Measurements from ENCODE around the gene SGSH. TPM values are rescaled to one million over a fixed set of nuclear protein-coding genes. Genes with fewer than 3 reads are reported as not detected.
A peak's percentile ranks its signal among the peaks of the same experiment; 100 is the strongest.

Gene SGSH
- total and polyA plus RNA-seq, 4 donors: 6.5 to 37.3 (median 23.0) TPM

- 86% methylated on average over 24 of the region's 30 CpGs for WGBS (ENCODE audit: insufficient coverage)
- DNase-seq (ENCODE audit: low read depth in 4 of 6, low spot score in 6 of 6): no peak
- H3K27me3 ChIP-seq (ENCODE audit: control insufficient read depth, insufficient read depth, low read length): no peaks in the 10 kb centered on the region
These were observed 37.9 kb downstream of the SGSH start for GRCh38 chr17:80182118-80182844.

DNA sequence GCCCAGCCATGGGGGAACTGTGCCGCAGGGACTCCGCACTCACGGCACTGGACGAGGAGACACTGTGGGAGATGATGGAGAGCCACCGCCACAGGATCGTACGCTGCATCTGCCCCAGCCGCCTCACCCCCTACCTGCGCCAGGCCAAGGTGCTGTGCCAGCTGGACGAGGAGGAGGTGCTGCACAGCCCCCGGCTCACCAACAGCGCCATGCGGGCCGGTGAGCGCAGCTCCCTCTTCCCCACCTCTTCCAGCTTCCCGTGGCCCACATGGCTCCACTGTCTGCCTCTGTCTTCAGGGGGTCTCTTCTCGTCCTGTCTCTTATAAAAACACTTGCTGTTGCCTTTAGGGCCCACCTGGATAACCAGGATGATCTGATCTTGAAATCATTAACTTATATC, 38.7 kb downstream of the SGSH start:
- WGBS (ENCODE audit: insufficient coverage): 90% methylated on average over 16 of the region's 17 CpGs
- H3K27ac ChIP-seq (ENCODE audit: low read depth, low read length): no peak overlapping the region
- peaks cover 5% of the 10 kb centered on the region for H3K4me1 ChIP-seq (ENCODE audit: control insufficient read depth, insufficient read depth, low read length)
- no peaks in the 10 kb centered on the region for H3K9me3 ChIP-seq (ENCODE audit: control insufficient read depth, insufficient read depth, low read length)
- peaks cover 3% of the 10 kb centered on the region for H3K36me3 ChIP-seq (ENCODE audit: control insufficient read depth, insufficient read depth, low read length)
- no peak for DNase-seq (ENCODE audit: low read depth in 4 of 6, low spot score in 6 of 6)
- H3K27me3 ChIP-seq (ENCODE audit: control insufficient read depth, insufficient read depth, low read length): no peaks in the 10 kb centered on the region
- H3K4me3 ChIP-seq (ENCODE audit: low read depth, low read length): no peak overlapping the region

More at GRCh38 chr17:80182118-80182844, 37.9 kb downstream of the SGSH start:
- H3K9me3 ChIP-seq (ENCODE audit: control insufficient read depth, insufficient read depth, low read length): no peaks in the 10 kb centered on the region
- H3K4me3 ChIP-seq (ENCODE audit: low read depth, low read length): no peak overlapping the region
- H3K27ac ChIP-seq (ENCODE audit: low read depth, low read length): no peak overlapping the region
- peaks cover 5% of the 10 kb centered on the region for H3K4me1 ChIP-seq (ENCODE audit: control insufficient read depth, insufficient read depth, low read length)
- peaks cover 3% of the 10 kb centered on the region for H3K36me3 ChIP-seq (ENCODE audit: control insufficient read depth, insufficient read depth, low read length)

DNA sequence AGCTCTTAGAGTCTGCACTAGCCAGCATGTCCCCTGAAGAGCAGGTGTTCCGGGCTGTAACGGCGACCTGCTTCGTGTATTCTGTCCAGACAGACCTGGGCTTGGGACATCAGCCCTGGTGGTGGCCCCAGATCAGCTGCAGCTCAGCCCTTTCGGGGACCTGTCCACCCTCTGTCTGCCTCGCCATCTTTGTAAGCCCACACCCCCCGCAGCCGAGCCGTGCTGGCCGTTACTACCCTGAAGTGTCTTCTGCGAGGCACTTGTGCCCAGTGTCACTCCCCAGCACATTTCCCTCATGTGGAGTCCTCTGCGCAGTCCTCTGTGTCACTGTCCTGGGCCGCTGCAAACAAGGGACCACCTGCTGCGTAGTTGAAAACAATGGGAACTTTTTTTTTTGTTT, 39.9 kb downstream of the SGSH start:
- WGBS (ENCODE audit: insufficient coverage): 79% methylated on average over 12 of the region's 14 CpGs
- Histone ChIP-seq H3K4me3 (ENCODE audit: low read depth, low read length) (no peak overlapping the region), H3K9me3 (ENCODE audit: control insufficient read depth, insufficient read depth, low read length) (no peaks in the 10 kb centered on the region), H3K27me3 (ENCODE audit: control insufficient read depth, insufficient read depth, low read length) (no peaks in the 10 kb centered on the region), H3K4me1 (ENCODE audit: control insufficient read depth, insufficient read depth, low read length) (peaks cover 5% of the 10 kb centered on the region), H3K27ac (ENCODE audit: low read depth, low read length) (no peak overlapping the region), H3K36me3 (ENCODE audit: control insufficient read depth, insufficient read depth, low read length) (peaks cover 3% of the 10 kb centered on the region)
- no peak for DNase-seq (ENCODE audit: low read depth in 4 of 6, low spot score in 6 of 6)

GRCh38 chr17:80177986-80178595, 42.0 kb downstream of the SGSH start:
- DNase-seq (ENCODE audit: low read depth in 4 of 6, low spot score in 6 of 6): no peak
- Histone ChIP-seq H3K4me1 (ENCODE audit: control insufficient read depth, insufficient read depth, low read length) (no peaks in the 10 kb centered on the region), H3K36me3 (ENCODE audit: control insufficient read depth, insufficient read depth, low read length) (no peaks in the 10 kb centered on the region), H3K9me3 (ENCODE audit: control insufficient read depth, insufficient read depth, low read length) (no peaks in the 10 kb centered on the region), H3K27ac (ENCODE audit: low read depth, low read length) (no peak overlapping the region), H3K4me3 (ENCODE audit: low read depth, low read length) (no peak overlapping the region), H3K27me3 (ENCODE audit: control insufficient read depth, insufficient read depth, low read length) (no peaks in the 10 kb centered on the region)
- 82% methylated on average over 17 of the region's 21 CpGs for WGBS (ENCODE audit: insufficient coverage)

DNA sequence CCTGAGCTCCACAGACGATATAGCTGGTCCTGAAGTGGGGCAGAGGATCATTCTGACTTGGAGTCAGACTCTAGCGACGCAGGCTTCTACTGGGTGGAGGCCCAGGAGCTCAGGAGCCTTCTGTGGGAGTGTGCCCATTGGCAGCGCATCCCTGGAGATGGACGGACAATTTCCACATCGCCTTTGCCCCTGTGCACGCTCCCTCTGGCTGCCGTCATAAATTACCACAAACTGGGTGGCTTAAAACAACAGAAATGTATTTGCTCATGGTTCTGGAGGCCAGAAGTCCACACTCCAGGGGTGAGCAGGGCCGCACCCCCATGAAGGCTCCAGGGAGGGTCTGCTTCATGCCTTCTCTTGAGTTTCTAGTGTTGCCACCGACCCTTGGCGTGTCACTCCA, 43.4 kb downstream of the SGSH start:
- DNase-seq (ENCODE audit: low read depth in 4 of 6, low spot score in 6 of 6): no peak
- H3K9me3 ChIP-seq (ENCODE audit: control insufficient read depth, insufficient read depth, low read length): no peaks in the 10 kb centered on the region
- 86% methylated on average over 11 of the region's 11 CpGs for whole genome bisulfite sequencing (ENCODE audit: insufficient coverage)
- no peaks in the 10 kb centered on the region for H3K4me1 ChIP-seq (ENCODE audit: control insufficient read depth, insufficient read depth, low read length)
- no peaks in the 10 kb centered on the region for H3K36me3 ChIP-seq (ENCODE audit: control insufficient read depth, insufficient read depth, low read length)
- no peak overlapping the region for H3K27ac ChIP-seq (ENCODE audit: low read depth, low read length)
- no peak overlapping the region for H3K4me3 ChIP-seq (ENCODE audit: low read depth, low read length)
- no peaks in the 10 kb centered on the region for H3K27me3 ChIP-seq (ENCODE audit: control insufficient read depth, insufficient read depth, low read length)

DNA sequence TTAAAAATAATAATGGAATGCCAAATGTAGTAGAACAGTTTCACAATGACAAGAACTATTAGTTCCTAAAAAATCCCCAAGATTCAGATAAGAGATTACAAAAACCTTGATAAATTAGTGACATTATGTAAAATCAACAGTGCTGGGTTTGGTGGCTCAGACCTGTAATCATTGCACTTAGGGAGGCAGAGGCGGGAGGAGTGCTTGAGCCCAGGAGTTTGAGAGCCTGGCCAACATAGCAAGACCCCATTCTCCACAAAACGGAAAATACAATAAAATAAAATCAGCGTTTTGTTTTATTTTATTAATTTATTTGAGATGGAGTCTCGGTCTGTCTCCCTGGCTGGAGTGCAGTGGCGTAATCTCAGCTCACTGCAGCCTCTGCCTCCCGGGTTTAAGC, 46.2 kb downstream of the SGSH start:
- no peak for DNase-seq (ENCODE audit: low read depth in 4 of 6, low spot score in 6 of 6)
- no CpG with 5 or more reads among the region's 6 CpGs for WGBS (ENCODE audit: insufficient coverage)
- H3K9me3 ChIP-seq (ENCODE audit: control insufficient read depth, insufficient read depth, low read length): no peaks in the 10 kb centered on the region
- no peak overlapping the region for H3K27ac ChIP-seq (ENCODE audit: low read depth, low read length)
- H3K4me1 ChIP-seq (ENCODE audit: control insufficient read depth, insufficient read depth, low read length): peaks cover 8% of the 10 kb centered on the region
- H3K4me3 ChIP-seq (ENCODE audit: low read depth, low read length): no peak overlapping the region
- H3K36me3 ChIP-seq (ENCODE audit: control insufficient read depth, insufficient read depth, low read length): no peaks in the 10 kb centered on the region
- H3K27me3 ChIP-seq (ENCODE audit: control insufficient read depth, insufficient read depth, low read length): no peaks in the 10 kb centered on the region

DNA sequence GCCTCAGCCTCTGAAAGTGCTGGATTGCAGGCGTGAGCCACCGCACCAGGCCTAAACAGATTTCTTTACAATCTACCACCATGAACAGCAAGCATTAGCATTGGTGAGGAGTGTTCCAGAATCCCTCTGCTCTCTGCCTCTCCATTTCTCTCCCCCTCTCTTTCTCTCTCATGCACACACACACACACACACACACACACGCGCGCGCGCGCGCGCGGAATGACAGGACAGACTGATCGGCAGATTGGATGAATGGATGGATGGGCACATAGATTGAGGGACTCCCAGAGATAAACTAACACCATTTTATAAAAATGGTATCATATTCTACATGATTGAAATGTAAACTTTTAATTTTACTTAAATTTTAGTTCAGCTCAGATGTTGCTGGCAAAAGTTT, 47.0 kb downstream of the SGSH start:
- H3K4me3 ChIP-seq (ENCODE audit: low read depth, low read length): no peak overlapping the region
- H3K27me3 ChIP-seq (ENCODE audit: control insufficient read depth, insufficient read depth, low read length): no peaks in the 10 kb centered on the region
- no peak overlapping the region for H3K27ac ChIP-seq (ENCODE audit: low read depth, low read length)
- H3K36me3 ChIP-seq (ENCODE audit: control insufficient read depth, insufficient read depth, low read length): no peaks in the 10 kb centered on the region
- peaks cover 8% of the 10 kb centered on the region for H3K4me1 ChIP-seq (ENCODE audit: control insufficient read depth, insufficient read depth, low read length)
- no peak for DNase-seq (ENCODE audit: low read depth in 4 of 6, low spot score in 6 of 6)
- no peaks in the 10 kb centered on the region for H3K9me3 ChIP-seq (ENCODE audit: control insufficient read depth, insufficient read depth, low read length)
- no CpG with 5 or more reads among the region's 12 CpGs for WGBS (ENCODE audit: insufficient coverage)

- no peak overlapping the region for H3K4me3 ChIP-seq (ENCODE audit: low read depth, low read length)
- no peaks in the 10 kb centered on the region for H3K27me3 ChIP-seq (ENCODE audit: control insufficient read depth, insufficient read depth, low read length)
- no peaks in the 10 kb centered on the region for H3K36me3 ChIP-seq (ENCODE audit: control insufficient read depth, insufficient read depth, low read length)
- 89% methylated on average over 7 of the region's 7 CpGs for WGBS (ENCODE audit: insufficient coverage)
- H3K9me3 ChIP-seq (ENCODE audit: control insufficient read depth, insufficient read depth, low read length): no peaks in the 10 kb centered on the region
- H3K4me1 ChIP-seq (ENCODE audit: control insufficient read depth, insufficient read depth, low read length): peaks cover 8% of the 10 kb centered on the region
- DNase-seq (ENCODE audit: low read depth in 4 of 6, low spot score in 6 of 6): no peak
- H3K27ac ChIP-seq (ENCODE audit: low read depth, low read length): no peak overlapping the region
These were observed 48.5 kb downstream of the SGSH start for GRCh38 chr17:80171681-80172080.

DNA sequence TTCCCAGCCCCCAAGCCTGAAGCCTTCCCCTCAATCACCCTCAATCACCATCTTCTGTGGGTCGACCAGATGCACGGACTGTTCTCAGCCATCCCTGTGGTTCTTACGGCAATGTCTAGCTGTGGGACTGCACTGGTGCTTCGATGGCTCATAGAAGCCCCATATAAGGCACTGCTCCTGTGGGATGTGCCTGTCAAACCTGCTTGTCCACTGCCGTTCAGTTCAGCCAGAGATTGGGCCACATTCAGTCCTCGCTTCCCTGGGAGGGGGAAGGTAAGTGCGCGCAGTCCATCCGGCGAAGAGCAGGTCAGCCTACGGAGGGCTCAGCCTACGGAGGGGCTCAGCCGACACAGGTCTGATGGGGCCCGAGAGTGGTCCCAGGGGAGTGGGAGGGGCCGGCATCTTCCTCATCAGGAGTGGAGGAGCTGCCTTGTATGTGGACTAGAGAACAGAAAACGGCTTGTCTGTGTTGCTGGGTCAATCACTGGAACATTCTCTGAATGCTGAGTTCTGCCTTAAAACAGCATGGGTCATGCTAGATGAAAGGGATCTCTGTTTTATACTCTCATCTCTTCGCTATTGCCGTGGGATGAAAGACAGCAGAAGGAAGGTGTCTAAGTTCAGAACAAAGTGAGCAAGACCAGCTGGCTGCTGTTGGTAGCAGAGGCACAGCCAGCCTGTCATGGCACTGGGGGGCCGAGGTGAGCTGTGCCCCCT, 50.2 kb downstream of the SGSH start, which contains the start of gene CARD14:
Gene CARD14 (plus strand): TSS at position 247 of the 717 bp plus-strand sequence. CDS start 11,409 bp downstream, outside the sequence.
- H3K4me3 ChIP-seq (ENCODE audit: low read depth, low read length): no peak within 1 kb of the TSS
- peak within 1 kb of the TSS; percentile 25 for H3K27ac ChIP-seq (ENCODE audit: low read depth, low read length)
- peaks cover 8% of the 10 kb centered on the region for H3K4me1 ChIP-seq (ENCODE audit: control insufficient read depth, insufficient read depth, low read length)
- H3K36me3 ChIP-seq (ENCODE audit: control insufficient read depth, insufficient read depth, low read length): no peaks in the 10 kb centered on the region
- no peaks in the 10 kb centered on the region for H3K27me3 ChIP-seq (ENCODE audit: control insufficient read depth, insufficient read depth, low read length)
- no peak for DNase-seq (ENCODE audit: low read depth in 4 of 6, low spot score in 6 of 6)
- 74% methylated on average over 17 of the region's 19 CpGs for WGBS (ENCODE audit: insufficient coverage)
- H3K9me3 ChIP-seq (ENCODE audit: control insufficient read depth, insufficient read depth, low read length): no peaks in the 10 kb centered on the region
